Mucosa of rectum (tissue), 2 donors: Measurements from ENCODE around the gene FBXO39.

Experiments
- H3K27ac ChIP-seq, 2 donors: one replicate each; pipeline ENCODE4 v1.7.0; 2013; ENCODE audit warnings: inconsistent platforms in 2 of 2, low read depth in 2 of 2, low read length in 2 of 2
- H3K27me3 ChIP-seq, 2 donors: one replicate each; pipeline ENCODE4 v1.7.0; 2013; ENCODE audit warnings: low read length in 2 of 2; ENCODE audit not compliant: control insufficient read depth in 2 of 2, insufficient read depth in 2 of 2
- H3K36me3 ChIP-seq, 2 donors: one replicate each; pipeline ENCODE4 v1.7.0; 2013; ENCODE audit warnings: low read length in 2 of 2; ENCODE audit not compliant: control insufficient read depth in 2 of 2, insufficient read depth in 2 of 2
- H3K4me1 ChIP-seq, 2 donors: one replicate each; pipeline ENCODE4 v1.7.0; 2013; ENCODE audit warnings: low read length in 2 of 2, mild to moderate bottlenecking in 1 of 2; ENCODE audit not compliant: control insufficient read depth in 2 of 2, insufficient read depth in 2 of 2
- H3K4me3 ChIP-seq, 2 donors: one replicate each; pipeline ENCODE4 v1.7.0; 2013; ENCODE audit warnings: low read length in 2 of 2
- H3K9ac ChIP-seq, 2 donors: one replicate each; pipeline ENCODE4 v1.7.0; 2013; ENCODE audit warnings: low read length in 2 of 2, low read depth in 1 of 2, mild to moderate bottlenecking in 1 of 2
- H3K9me3 ChIP-seq, 2 donors: one replicate each; pipeline ENCODE4 v1.7.0; 2013; ENCODE audit warnings: low read length in 2 of 2; ENCODE audit not compliant: control insufficient read depth in 2 of 2
- donor health status: healthy.
- donor health status: Normal muscosa, but diverticular disease.

FBXO39 gene

DNA sequence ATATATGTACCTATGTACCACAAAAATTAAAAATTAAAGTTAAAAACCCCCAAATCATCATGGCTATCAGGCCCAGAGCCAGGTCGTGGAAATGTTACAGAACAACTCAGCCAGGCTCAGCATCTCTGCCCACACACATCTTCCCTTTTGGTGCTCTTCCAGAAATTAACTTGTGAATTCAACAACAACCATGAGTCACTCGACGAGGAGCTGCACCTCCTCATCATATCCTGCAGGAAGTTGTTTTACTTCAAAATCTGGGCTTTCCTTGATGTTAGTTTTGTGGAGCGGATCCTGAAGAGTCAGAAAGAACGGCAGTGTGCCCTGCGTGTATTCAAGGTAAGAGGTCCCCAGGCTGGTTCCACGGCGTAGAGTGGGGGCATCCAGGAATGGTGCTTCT, 10.6 kb downstream of the FBXO39 start:
- H3K4me1 ChIP-seq, result no peaks in the 10 kb centered on the region
- no peak overlapping the region for H3K4me3 ChIP-seq
- H3K27me3 ChIP-seq, result peaks cover 7 to 8% of the 10 kb centered on the region in 2 donors
- H3K9ac ChIP-seq, result no peak overlapping the region
- no peak overlapping the region for H3K27ac ChIP-seq
- H3K9me3 ChIP-seq, result no peaks in the 10 kb centered on the region
- H3K36me3 ChIP-seq, result no peaks in the 10 kb centered on the region

- H3K4me1 ChIP-seq, result no peaks in the 10 kb centered on the region
- no peak overlapping the region for H3K27ac ChIP-seq
- peaks cover 7 to 10% of the 10 kb centered on the region in 2 donors for H3K27me3 ChIP-seq
- no peak overlapping the region for H3K4me3 ChIP-seq
- H3K36me3 ChIP-seq, result no peaks in the 10 kb centered on the region
- no peaks in the 10 kb centered on the region for H3K9me3 ChIP-seq
- H3K9ac ChIP-seq, result no peak overlapping the region
Observed at GRCh38 chr17:6787081-6787693, 11.2 kb downstream of the FBXO39 start.

- peaks cover 7 to 9% of the 10 kb centered on the region in 2 donors for H3K27me3 ChIP-seq
- no peaks in the 10 kb centered on the region for H3K9me3 ChIP-seq
- no peak overlapping the region for H3K9ac ChIP-seq
- no peak overlapping the region for H3K4me3 ChIP-seq
- H3K4me1 ChIP-seq, result no peaks in the 10 kb centered on the region
- no peaks in the 10 kb centered on the region for H3K36me3 ChIP-seq
- no peak overlapping the region for H3K27ac ChIP-seq
Observed at GRCh38 chr17:6789146-6789545, 13.1 kb downstream of the FBXO39 start.

- Histone ChIP-seq H3K4me3 (no peak overlapping the region), H3K9me3 (no peaks in the 10 kb centered on the region), H3K27ac (no peak overlapping the region), H3K27me3 (peaks cover 4 to 9% of the 10 kb centered on the region in 2 donors), H3K4me1 (no peaks in the 10 kb centered on the region), H3K36me3 (no peaks in the 10 kb centered on the region), H3K9ac (no peak overlapping the region)
Observed at GRCh38 chr17:6793748-6794493, 17.9 kb downstream of the FBXO39 start.

- no peak overlapping the region for H3K27ac ChIP-seq
- H3K9ac ChIP-seq, result no peak overlapping the region
- H3K9me3 ChIP-seq, result no peaks in the 10 kb centered on the region
- no peak overlapping the region for H3K4me3 ChIP-seq
- H3K36me3 ChIP-seq, result no peaks in the 10 kb centered on the region
- no peaks in the 10 kb centered on the region for H3K4me1 ChIP-seq
- peaks cover 3 to 9% of the 10 kb centered on the region in 2 donors for H3K27me3 ChIP-seq
Observed at GRCh38 chr17:6796017-6796886, 20.2 kb downstream of the FBXO39 start.

DNA sequence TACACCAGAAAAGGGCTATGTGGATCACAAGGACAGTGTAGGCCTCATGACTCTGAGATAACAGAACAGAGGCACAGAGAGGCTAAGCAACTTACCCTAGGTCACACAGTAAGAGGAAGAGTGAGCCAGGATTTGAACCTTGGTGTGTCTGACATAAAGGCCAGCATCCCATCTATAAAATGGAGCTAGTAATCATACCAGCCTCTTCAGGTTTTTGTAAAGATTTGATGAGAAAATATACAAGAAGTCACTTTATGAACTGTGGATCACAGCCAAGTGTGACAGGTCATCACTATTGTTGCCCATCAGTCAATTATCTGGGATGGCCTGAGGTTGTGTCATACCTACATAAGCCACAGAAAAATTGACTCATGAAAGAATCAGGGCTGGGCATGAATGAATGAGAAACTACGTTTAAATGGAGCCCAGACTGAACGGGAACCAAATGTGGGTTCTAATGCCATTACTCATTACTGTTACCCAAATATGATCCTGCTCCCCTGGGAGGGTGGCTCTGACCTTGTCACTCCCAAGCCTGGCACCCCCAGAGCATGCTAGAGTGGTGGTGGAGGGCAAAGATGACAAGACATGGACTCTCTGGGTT, 21.0 kb downstream of the FBXO39 start:
- no peak overlapping the region for H3K27ac ChIP-seq
- no peaks in the 10 kb centered on the region for H3K9me3 ChIP-seq
- H3K36me3 ChIP-seq, result no peaks in the 10 kb centered on the region
- H3K27me3 ChIP-seq, result peaks cover 3 to 5% of the 10 kb centered on the region in 2 donors
- no peak overlapping the region for H3K4me3 ChIP-seq
- no peaks in the 10 kb centered on the region for H3K4me1 ChIP-seq
- H3K9ac ChIP-seq, result no peak overlapping the region

DNA sequence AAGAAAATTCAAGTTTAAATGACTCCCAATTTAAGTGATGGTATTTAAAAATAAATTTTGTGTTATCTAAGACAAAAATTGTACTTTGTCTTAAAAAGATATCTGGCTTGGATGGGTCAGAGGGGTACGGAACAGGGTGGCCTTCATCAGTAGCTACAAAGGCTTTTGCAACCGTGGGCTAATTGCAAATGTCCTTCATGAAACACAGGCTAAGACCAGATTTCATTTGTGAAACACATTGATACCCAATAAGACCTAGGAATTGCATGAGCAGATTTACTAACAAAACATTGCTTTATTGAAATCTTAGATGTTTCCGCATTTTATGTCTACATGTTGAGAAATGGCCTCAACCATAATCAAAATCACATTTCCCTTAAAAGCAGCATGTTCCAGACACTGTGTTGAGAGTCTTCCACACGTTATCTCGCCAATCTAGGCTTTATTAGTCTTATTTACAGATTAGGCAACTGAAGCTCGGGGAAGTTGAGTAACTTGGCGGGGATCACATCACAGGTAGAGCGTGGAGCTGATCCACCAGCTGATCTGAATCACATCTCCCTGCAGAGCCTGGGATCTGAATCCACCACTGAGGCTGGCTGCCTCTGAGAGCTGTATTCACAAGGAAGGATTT, 21.8 kb downstream of the FBXO39 start:
- Histone ChIP-seq H3K36me3 (no peaks in the 10 kb centered on the region), H3K4me3 (no peak overlapping the region), H3K9me3 (no peaks in the 10 kb centered on the region), H3K9ac (no peak overlapping the region), H3K27me3 (peaks cover 2 to 3% of the 10 kb centered on the region in 2 donors), H3K4me1 (no peaks in the 10 kb centered on the region), H3K27ac (no peak overlapping the region)

- Histone ChIP-seq H3K4me1 (no peaks in the 10 kb centered on the region), H3K27me3 (peaks cover 2 to 3% of the 10 kb centered on the region in 2 donors), H3K27ac (no peak overlapping the region), H3K9me3 (no peaks in the 10 kb centered on the region), H3K9ac (no peak overlapping the region), H3K36me3 (no peaks in the 10 kb centered on the region), H3K4me3 (no peak overlapping the region)
Observed at GRCh38 chr17:6799738-6800137, 23.7 kb downstream of the FBXO39 start.

DNA sequence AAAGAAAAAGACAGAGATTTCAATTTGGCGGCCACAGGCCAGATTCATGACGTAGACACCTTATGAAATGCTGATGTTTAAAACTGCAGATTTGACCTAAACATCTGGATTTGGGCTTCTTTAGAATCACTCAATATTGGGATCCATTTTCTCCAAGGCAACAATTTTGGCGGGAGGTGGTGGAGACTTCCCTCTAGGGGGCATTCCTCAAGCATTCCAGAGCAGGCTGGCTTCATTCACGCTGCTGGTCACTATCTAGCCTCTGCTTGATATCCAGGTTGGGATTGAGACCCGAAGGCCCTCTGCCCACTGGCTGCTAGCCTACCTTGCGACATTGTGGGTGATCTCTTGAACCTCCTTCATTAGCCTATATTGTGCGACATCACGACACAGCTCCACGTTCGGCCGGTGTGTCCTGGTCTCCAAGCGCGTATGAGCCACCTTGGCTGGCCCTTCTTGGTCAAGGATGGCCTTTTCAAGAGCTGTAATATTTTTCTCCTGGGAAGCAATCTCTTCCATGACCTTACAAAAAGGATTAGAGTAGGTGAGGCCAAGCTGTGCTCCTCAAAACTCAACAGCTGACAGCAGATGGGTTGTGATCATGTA, 24.5 kb downstream of the FBXO39 start:
- Histone ChIP-seq H3K9me3 (no peaks in the 10 kb centered on the region), H3K4me3 (no peak overlapping the region), H3K4me1 (no peaks in the 10 kb centered on the region), H3K36me3 (no peaks in the 10 kb centered on the region), H3K9ac (no peak overlapping the region), H3K27ac (no peak overlapping the region), H3K27me3 (peaks cover 2 to 3% of the 10 kb centered on the region in 2 donors)
